ENCODE results near the gene TTC7B. TPM values are rescaled to one million over a fixed set of nuclear protein-coding genes. Genes with fewer than 3 reads are reported as not detected.

The TTC7B gene
- total RNA-seq, 4 donors from 2014 or later = 14.3 to 48.9 (median 32.5) TPM

DNA sequence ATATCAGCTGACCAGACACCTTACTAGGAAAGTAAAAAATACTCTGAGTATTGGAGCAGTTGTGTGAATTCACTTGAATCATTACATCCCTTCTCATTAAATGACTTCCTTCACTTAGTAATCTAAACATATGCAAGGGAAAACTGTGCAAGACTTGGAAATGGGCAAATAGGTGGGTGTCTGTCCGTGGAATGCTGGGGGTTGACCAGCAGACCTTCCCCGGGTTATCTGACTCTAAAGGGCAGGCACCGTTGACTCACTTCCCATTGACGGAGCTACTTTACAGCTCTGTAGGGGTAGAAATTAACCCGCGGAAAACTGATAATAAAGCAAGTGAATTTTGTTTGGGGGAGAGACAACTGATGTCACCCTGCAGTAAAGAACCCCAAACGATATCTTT is 199.3 kb downstream of the TTC7B start:
- DNase-seq (ENCODE audit: low spot score in 2 of 2) = no peak
- Histone ChIP-seq H3K4me3 (no peak overlapping the region), H3K9me3 (no peaks in the 10 kb centered on the region), H3K27me3 (no peaks in the 10 kb centered on the region), H3K4me1 (no peaks in the 10 kb centered on the region), H3K27ac (no peak overlapping the region), H3K36me3 (no peaks in the 10 kb centered on the region)
- TF ChIP-seq POLR2AphosphoS5 (IDR thresholded peaks at IDR 0.05) = no peak
- TF ChIP-seq POLR2A (IDR thresholded peaks at IDR 0.05) = no peak
- no peak for TF ChIP-seq EP300 (IDR thresholded peaks at IDR 0.05)
- TF ChIP-seq, protein P1, sequence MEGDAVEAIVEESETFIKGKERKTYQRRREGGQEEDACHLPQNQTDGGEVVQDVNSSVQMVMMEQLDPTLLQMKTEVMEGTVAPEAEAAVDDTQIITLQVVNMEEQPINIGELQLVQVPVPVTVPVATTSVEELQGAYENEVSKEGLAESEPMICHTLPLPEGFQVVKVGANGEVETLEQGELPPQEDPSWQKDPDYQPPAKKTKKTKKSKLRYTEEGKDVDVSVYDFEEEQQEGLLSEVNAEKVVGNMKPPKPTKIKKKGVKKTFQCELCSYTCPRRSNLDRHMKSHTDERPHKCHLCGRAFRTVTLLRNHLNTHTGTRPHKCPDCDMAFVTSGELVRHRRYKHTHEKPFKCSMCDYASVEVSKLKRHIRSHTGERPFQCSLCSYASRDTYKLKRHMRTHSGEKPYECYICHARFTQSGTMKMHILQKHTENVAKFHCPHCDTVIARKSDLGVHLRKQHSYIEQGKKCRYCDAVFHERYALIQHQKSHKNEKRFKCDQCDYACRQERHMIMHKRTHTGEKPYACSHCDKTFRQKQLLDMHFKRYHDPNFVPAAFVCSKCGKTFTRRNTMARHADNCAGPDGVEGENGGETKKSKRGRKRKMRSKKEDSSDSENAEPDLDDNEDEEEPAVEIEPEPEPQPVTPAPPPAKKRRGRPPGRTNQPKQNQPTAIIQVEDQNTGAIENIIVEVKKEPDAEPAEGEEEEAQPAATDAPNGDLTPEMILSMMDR (IDR thresholded peaks at IDR 0.05) = no peak
- 67% methylated on average over 7 of the region's 7 CpGs for WGBS

DNA sequence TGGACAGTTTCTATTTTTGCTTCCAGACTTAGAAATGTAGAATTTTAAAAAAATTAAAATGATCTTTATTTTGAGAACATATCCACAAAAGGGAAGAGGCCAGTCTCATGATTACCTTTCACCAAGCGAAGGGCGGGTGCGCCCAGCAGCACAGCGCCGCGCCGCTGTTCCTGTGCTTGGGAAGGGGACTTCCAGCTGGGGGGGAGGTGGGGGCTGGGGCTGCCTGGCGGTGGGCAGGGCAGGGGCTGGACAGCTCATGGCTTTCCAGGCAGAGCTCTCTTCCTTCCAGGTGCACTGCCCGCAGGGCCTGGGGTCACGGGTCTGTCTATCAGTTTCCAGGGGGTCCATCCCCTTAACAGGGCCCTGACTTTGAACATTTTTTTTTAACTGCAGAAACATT is 199.9 kb downstream of the TTC7B start:
- DNase-seq (ENCODE audit: low spot score in 2 of 2) = no peak

DNA sequence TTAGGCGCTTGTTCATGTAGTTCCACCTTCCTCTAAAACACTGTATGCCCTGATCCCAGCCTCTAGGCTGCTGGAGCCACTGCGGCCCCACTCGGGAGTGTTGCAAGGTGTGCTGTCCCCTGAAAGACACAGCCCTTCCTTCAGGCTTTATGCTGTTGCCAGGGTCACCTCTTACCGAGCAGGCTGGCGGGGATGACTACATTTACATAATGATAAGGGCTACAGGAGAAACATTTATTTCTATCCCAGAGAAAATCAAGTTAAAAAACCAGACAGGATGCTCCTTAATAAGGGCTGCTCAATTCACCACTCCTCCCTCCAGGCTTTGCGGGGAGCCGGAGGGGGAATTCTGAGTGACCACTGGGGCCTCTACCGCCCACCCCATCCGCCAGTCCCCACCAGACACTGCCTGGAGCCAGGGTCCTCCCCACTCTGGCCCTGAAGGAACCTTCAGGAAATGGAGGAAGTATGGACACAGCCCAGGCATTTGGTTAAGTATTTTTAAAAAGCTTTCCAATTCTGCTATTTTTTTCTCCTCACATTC is 200.6 kb downstream of the TTC7B start:
- H3K4me1 ChIP-seq = no peaks in the 10 kb centered on the region
- no peaks in the 10 kb centered on the region for H3K36me3 ChIP-seq
- no peaks in the 10 kb centered on the region for H3K9me3 ChIP-seq
- H3K27me3 ChIP-seq = no peaks in the 10 kb centered on the region
- TF ChIP-seq EP300 (IDR thresholded peaks at IDR 0.05) (no peak), POLR2A (IDR thresholded peaks at IDR 0.05) (no peak), POLR2AphosphoS5 (IDR thresholded peaks at IDR 0.05) (no peak)
- TF ChIP-seq, protein P1 (IDR thresholded peaks at IDR 0.05) = no peak
- H3K4me3 ChIP-seq = no peak overlapping the region
- 73% methylated on average over 9 of the region's 9 CpGs for WGBS
- no peak overlapping the region for H3K27ac ChIP-seq
- DNase-seq (ENCODE audit: low spot score in 2 of 2) = no peak

More for the DNA sequence above, 199.9 kb downstream of the TTC7B start:
- no peaks in the 10 kb centered on the region for H3K4me1 ChIP-seq
- WGBS = 77% methylated on average over 10 of the region's 10 CpGs
- H3K4me3 ChIP-seq = no peak overlapping the region
- TF ChIP-seq POLR2AphosphoS5 (IDR thresholded peaks at IDR 0.05) = no peak
- no peak for TF ChIP-seq POLR2A (IDR thresholded peaks at IDR 0.05)
- no peak for TF ChIP-seq EP300 (IDR thresholded peaks at IDR 0.05)
- TF ChIP-seq, protein P1 (IDR thresholded peaks at IDR 0.05) = no peak
- no peaks in the 10 kb centered on the region for H3K9me3 ChIP-seq
- H3K27ac ChIP-seq = no peak overlapping the region
- H3K27me3 ChIP-seq = no peaks in the 10 kb centered on the region
- no peaks in the 10 kb centered on the region for H3K36me3 ChIP-seq

DNA sequence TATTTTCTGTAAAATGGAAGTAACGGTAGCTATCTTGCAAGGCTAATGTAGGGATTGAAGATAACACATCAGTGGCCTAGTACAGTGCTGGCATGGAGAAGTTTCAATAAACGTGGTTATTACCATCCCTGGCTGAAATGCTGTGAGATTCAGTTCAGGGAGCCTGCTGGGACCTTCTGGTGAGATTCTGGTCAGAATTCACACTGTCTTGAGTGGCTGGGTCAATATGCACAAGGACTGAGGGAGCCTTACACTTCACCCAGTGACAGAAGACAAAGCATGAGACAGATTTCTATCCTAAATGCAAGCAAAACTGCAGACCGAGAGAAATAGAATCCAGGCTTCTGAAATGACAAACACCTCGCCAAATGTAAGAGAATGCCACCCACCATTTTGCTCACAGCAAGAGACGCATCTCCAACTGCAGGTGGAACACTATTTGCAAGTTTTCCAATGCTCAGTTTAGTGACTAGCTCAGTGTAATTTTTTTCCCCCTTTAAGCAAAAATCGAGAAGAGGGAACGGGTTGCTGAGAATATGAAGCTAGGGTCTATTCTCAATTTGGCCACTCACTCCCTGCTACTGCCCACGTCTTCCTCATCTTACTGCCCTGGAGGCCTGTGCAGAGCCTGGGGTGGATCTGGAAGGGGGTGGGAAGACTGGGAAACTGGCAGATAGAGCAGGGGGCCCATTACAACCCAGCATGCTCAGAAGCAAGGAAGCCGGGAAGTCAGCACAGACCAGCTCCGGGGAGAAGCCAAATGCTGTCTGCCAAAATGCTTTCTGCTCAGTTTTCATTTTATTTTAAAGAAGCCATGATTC is 201.3 kb downstream of the TTC7B start:
- H3K9me3 ChIP-seq = no peaks in the 10 kb centered on the region
- H3K27ac ChIP-seq = no peak overlapping the region
- no peaks in the 10 kb centered on the region for H3K4me1 ChIP-seq
- TF ChIP-seq POLR2AphosphoS5 (IDR thresholded peaks at IDR 0.05) (no peak), EP300 (IDR thresholded peaks at IDR 0.05) (no peak)
- H3K4me3 ChIP-seq = no peak overlapping the region
- no peaks in the 10 kb centered on the region for H3K36me3 ChIP-seq
- no peaks in the 10 kb centered on the region for H3K27me3 ChIP-seq
- no peak for DNase-seq (ENCODE audit: low spot score in 2 of 2)
- 88% methylated on average over 10 of the region's 10 CpGs for WGBS

DNA sequence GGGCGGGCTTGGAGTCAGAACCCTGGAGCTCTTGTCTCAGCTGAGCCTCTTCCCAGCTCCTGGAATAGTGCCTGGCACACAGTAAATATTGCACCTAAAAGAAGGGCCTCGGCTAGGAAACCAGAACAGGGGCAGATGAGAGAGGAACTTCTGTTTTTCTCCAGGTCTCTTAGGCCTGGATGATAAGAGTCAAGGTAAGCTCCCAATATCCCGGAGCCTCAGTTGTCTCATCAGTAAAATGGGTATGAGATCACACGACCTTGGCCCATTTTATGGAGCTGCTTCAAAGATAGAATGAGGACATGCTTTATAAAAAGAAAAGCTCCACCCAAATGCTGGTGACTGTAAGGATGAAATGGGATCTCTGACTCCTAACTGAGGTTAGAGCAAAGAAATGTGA is 202.2 kb downstream of the TTC7B start:
- Histone ChIP-seq H3K4me1 (no peaks in the 10 kb centered on the region), H3K27ac (no peak overlapping the region), H3K4me3 (no peak overlapping the region), H3K36me3 (no peaks in the 10 kb centered on the region), H3K27me3 (no peaks in the 10 kb centered on the region), H3K9me3 (no peaks in the 10 kb centered on the region)
- 95% methylated on average over 4 of the region's 4 CpGs for WGBS
- TF ChIP-seq, protein P1 (IDR thresholded peaks at IDR 0.05) = no peak
- DNase-seq (ENCODE audit: low spot score in 2 of 2) = no peak
